Ascending aorta (tissue), 2 donors: ENCODE results near the gene CTSW. TPM values are rescaled to one million over a fixed set of nuclear protein-coding genes. Genes with fewer than 3 reads are reported as not detected.

Experiments
- DNase-seq, 2 donors: peaks; one replicate each; pipeline ENCODE4 v3.0.0-alpha.2; 2019; ENCODE audit warnings: low spot score in 2 of 2
- H3K27ac ChIP-seq, 2 donors: fragments of 200-600 bp; sonication (generic); one replicate each; pipeline ENCODE4 v1.5.1; 2016 to 2017; ENCODE audit warnings: mild to moderate bottlenecking in 1 of 2
- H3K27me3 ChIP-seq: fragments of 200-600 bp; sonication (generic); one replicate; pipeline ENCODE4 v1.5.1; 2017
- H3K36me3 ChIP-seq, 2 donors: fragments of 200-600 bp; sonication (generic); one replicate each; pipeline ENCODE4 v1.5.1; 2016
- H3K4me1 ChIP-seq, 2 donors: fragments of 200-600 bp; sonication (generic); one replicate each; pipeline ENCODE4 v1.5.1; 2016 to 2017; ENCODE audit warnings: mild to moderate bottlenecking in 1 of 2
- H3K4me3 ChIP-seq, 2 donors: fragments of 200-600 bp; sonication (generic); one replicate each; pipeline ENCODE4 v1.5.1; 2016 to 2017; ENCODE audit warnings: mild to moderate bottlenecking in 1 of 2
- H3K9me3 ChIP-seq, 2 donors: fragments of 200-600 bp; sonication (generic); one replicate each; pipeline ENCODE4 v1.5.1; 2016
- intact Hi-C: fragments of 100-400 bp; cut with DNase I; formaldehyde crosslinking; loops from one replicate; pipeline ENCODE4 v1.15.1; 2023
- total RNA-seq: library from RNA; depleted of rRNA; stranded (reverse); fragments of >200 nt; gene quantifications from one replicate; pipeline ENCODE4 v1.1.0, GENCODE V29; 2016
- TF ChIP-seq, protein P1 (sequence below), 3 experiments: fragments of 200-600 bp in 2 of 3; fragments of 450-650 bp in 1 of 3; sonication (generic) in 2 of 3; IDR thresholded peaks; one replicate each; pipeline ENCODE4 v1.5.1; 2016 to 2019; ENCODE audit warnings: antibody characterized with exemption in 3 of 3, mild to moderate bottlenecking in 1 of 3, moderate library complexity in 1 of 3

CTSW gene
- total RNA-seq, 1 donor from 2014 or later: not detected

DNA sequence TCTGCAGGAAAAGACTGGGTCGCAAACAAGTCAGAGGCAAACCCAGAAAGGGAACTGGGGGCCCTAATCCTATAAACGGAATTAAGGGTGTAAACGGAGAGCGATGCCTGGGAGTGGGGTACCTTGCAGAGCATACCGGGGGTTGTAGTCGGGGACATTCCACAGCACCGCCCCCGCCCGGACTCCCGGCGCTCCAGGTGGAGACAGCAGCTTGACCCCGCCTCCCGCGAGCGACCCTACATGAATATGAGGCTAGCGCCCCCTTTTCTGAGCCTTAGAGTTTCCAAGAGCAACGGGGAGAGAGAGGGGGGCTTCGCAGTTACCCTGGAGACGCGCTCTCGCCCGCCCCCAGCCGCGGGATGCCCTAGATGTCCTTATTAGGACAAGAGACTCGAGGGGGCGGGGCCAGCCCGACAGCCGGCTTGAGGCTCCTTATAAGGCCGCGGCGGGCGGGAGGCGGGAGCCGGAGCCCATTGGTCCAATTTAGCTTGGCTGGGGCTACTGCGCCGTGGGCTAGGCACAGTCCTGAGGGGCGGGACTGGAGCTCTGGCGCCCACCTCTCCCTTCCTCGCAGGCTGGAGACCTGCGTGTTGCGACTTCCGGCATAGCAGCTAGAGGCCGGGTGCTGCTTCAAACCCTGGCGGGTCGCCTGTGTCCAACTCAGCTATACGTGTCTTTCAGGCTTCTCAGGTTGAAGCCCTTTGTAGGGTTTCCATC is 20.4 kb upstream of the CTSW start:
- TF ChIP-seq, protein P1, sequence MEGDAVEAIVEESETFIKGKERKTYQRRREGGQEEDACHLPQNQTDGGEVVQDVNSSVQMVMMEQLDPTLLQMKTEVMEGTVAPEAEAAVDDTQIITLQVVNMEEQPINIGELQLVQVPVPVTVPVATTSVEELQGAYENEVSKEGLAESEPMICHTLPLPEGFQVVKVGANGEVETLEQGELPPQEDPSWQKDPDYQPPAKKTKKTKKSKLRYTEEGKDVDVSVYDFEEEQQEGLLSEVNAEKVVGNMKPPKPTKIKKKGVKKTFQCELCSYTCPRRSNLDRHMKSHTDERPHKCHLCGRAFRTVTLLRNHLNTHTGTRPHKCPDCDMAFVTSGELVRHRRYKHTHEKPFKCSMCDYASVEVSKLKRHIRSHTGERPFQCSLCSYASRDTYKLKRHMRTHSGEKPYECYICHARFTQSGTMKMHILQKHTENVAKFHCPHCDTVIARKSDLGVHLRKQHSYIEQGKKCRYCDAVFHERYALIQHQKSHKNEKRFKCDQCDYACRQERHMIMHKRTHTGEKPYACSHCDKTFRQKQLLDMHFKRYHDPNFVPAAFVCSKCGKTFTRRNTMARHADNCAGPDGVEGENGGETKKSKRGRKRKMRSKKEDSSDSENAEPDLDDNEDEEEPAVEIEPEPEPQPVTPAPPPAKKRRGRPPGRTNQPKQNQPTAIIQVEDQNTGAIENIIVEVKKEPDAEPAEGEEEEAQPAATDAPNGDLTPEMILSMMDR (IDR thresholded peaks at IDR 0.05): peak in 1 of 3 experiments; percentile 16
- Histone ChIP-seq H3K4me3 (peak overlapping the region; percentile 84 to 99), H3K27me3 (no peaks in the 10 kb centered on the region), H3K4me1 (peaks cover 21 to 27% of the 10 kb centered on the region in 2 donors), H3K27ac (peak overlapping the region; percentile 94 to 99), H3K36me3 (peaks cover 45 to 46% of the 10 kb centered on the region in 2 donors), H3K9me3 (no peaks in the 10 kb centered on the region)
- DNase-seq: peak; percentile 99 to 100
- intact Hi-C loops: loop anchor here (1.0 to 10.0 kb wide), 6 partner anchors 26 to 442 kb away; partner anchors contain the start of genes FIBP, KAT5, MAP3K11 and PCNX3

DNA sequence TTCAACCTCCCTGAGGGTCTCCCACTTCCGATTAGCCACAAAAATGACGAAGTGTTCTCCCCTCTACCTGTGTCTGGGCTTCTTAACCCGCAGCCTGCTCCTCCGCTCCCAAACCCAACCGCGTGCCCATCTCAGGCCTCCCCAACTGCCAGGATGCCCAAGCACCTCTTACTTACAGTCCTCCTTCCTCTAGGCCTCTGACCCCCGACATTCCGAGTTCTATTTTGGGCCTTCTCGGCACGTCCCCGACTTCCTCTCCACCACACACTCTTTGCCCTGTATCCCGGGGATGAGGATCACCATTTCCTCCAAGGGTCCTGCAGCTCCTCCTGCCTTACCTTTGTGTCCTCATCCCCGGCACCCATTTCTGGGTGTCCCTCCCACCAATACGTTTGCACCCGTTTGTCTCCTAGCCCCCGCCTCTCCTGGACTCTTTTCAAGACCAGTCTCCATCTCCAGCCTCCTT is 19.8 kb upstream of the CTSW start:
- H3K36me3 ChIP-seq: peaks cover 45 to 46% of the 10 kb centered on the region in 2 donors
- H3K27me3 ChIP-seq: no peaks in the 10 kb centered on the region
- no peaks in the 10 kb centered on the region for H3K9me3 ChIP-seq
- peak overlapping the region; percentile 94 to 99 for H3K27ac ChIP-seq
- H3K4me1 ChIP-seq: peaks cover 21 to 27% of the 10 kb centered on the region in 2 donors
- H3K4me3 ChIP-seq: peak overlapping the region; percentile 84 to 99
- TF ChIP-seq, protein P1 (IDR thresholded peaks at IDR 0.05): no peak
- intact Hi-C loops: loop anchor here (1.0 to 10.0 kb wide), 7 partner anchors 13 to 443 kb away; partner anchors contain the start of genes FIBP, KAT5, MAP3K11 and PCNX3
- DNase-seq: no peak

GRCh38 chr11:65860278-65861164 is 19.1 kb upstream of the CTSW start, which contains the start of gene MUS81:
TSS of gene MUS81 (plus strand) at chr11:65860433. CDS start at chr11:65860754, 321 bp downstream.
- no peaks in the 10 kb centered on the region for H3K9me3 ChIP-seq
- H3K4me1 ChIP-seq: peaks cover 21 to 23% of the 10 kb centered on the region in 2 donors
- peak within 1 kb of the TSS; percentile 84 to 99 for H3K4me3 ChIP-seq
- peak; percentile 87 to 99 for DNase-seq
- no peaks in the 10 kb centered on the region for H3K27me3 ChIP-seq
- H3K36me3 ChIP-seq: peaks cover 45 to 46% of the 10 kb centered on the region in 2 donors
- intact Hi-C loops: loop anchor here (1.0 kb wide), 1 partner anchor 13 kb away; no protein-coding TSS in a partner anchor
- H3K27ac ChIP-seq: peak within 1 kb of the TSS; percentile 94 to 99
- TF ChIP-seq, protein P1 (IDR thresholded peaks at IDR 0.05): peak; percentile 69 to 87 (median 86)

DNA sequence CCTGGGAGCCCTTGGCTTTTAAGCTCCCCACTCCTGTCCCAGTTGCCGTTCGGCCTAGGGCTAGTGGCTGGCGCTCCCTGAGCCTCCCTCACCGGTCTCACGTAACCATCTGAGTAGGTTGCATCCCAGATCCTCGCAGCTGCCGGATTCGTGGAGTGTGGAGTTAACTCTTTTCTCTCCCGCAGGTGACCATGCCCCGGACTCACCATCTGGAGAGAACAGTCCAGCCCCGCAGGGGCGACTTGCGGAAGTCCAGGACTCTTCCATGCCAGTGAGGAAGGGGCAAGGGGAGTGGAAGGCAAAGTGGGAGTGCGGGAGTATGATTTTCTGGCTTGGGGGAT is 18.5 kb upstream of the CTSW start:
- Histone ChIP-seq H3K9me3 (no peaks in the 10 kb centered on the region), H3K27ac (peak overlapping the region; percentile 94 to 99), H3K27me3 (no peaks in the 10 kb centered on the region), H3K4me1 (peaks cover 16 to 20% of the 10 kb centered on the region in 2 donors), H3K36me3 (peaks cover 45 to 46% of the 10 kb centered on the region in 2 donors), H3K4me3 (peak overlapping the region; percentile 84 to 99)
- TF ChIP-seq, protein P1 (IDR thresholded peaks at IDR 0.05): no peak
- no peak for DNase-seq
- intact Hi-C loops: no loop called here

GRCh38 chr11:65861533-65862183 is 18.0 kb upstream of the CTSW start:
- peak overlapping the region; percentile 94 to 99 for H3K27ac ChIP-seq
- H3K36me3 ChIP-seq: peaks cover 50 to 51% of the 10 kb centered on the region in 2 donors

More at GRCh38 chr11:65861533-65862183, 18.0 kb upstream of the CTSW start:
- intact Hi-C loops: no loop called here
- peak overlapping the region; percentile 84 to 99 for H3K4me3 ChIP-seq
- H3K4me1 ChIP-seq: peaks cover 11 to 14% of the 10 kb centered on the region in 2 donors
- H3K9me3 ChIP-seq: no peaks in the 10 kb centered on the region
- DNase-seq: no peak
- no peaks in the 10 kb centered on the region for H3K27me3 ChIP-seq
- TF ChIP-seq, protein P1 (IDR thresholded peaks at IDR 0.05): no peak
